Fibroblast of pulmonary artery (primary cell): Measurements from ENCODE around the gene FRG2C.
"Not testable (repeated sequence)": the region's sequence is repeated elsewhere in the genome, so short reads cannot be mapped to it uniquely, and the experiment has no call there.

Source experiments
- DNase-seq: peaks from one replicate; pipeline ENCODE4 v3.0.0-alpha.2; 2010; ENCODE audit warnings: low read depth
- H3K4me3 ChIP-seq: replicated peaks from 2 replicates; pipeline ENCODE4 v1.5.1; 2011; ENCODE audit warnings: low read depth, mild to moderate bottlenecking, control low read depth, low read length, moderate library complexity
- CTCF ChIP-seq: IDR thresholded peaks from 2 replicates; pipeline ENCODE4 v1.5.1; 2011; ENCODE audit warnings: mild to moderate bottlenecking, control low read depth, low read length, inconsistent platforms; ENCODE audit errors: missing control alignments

Gene FRG2C

GRCh38 chr3:75650191-75650590 is 13.9 kb upstream of the FRG2C start:
- DNase-seq: no peak
- no peak for TF ChIP-seq CTCF
- H3K4me3 ChIP-seq: no peak overlapping the region

DNA sequence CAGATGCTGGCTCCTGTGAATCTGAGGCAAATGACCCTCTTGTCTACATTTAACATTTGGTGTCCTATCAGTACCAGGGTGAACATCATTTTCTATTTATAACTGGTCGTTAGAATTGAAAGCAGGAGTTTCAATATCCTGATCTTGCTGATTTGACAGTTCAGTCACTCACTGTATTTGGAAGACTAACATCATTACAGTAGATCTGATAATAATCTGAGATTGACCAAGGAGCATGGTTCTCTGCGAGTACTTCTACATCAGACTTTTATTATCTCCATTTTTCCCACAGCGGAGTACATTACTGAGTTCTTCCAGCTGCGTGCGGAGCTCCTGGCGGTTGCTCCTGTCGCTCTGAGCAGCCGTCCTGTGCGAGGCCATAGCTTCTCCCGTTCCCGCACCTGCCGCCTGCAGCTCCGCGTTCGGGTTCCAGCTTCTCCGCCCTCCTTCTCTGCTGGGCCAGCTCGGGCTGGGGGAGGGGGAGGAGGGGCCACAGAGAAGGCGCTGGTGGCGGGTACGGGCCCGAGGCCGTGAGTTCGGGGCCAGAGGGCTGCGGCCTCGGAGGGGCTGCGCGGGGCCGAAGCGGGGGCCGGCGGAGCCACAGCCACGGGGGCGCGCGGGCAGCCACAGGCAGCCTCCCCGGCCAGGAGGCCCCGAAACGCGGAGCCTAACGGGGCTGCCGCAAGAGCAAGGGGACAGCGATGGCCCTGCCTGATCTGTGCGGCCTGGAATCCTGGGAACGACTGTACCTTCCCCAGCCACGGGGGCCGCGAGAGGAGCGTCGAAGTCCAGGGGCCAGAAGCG is 8.8 kb upstream of the FRG2C start:
- not testable (repeated sequence) for DNase-seq, H3K4me3 ChIP-seq

GRCh38 chr3:75655956-75656355 is 8.2 kb upstream of the FRG2C start:
- H3K4me3 ChIP-seq, DNase-seq: not testable (repeated sequence)

- not testable (repeated sequence) for H3K4me3 ChIP-seq, DNase-seq
These were observed 5.6 kb upstream of the FRG2C start for GRCh38 chr3:75658411-75659107.

DNA sequence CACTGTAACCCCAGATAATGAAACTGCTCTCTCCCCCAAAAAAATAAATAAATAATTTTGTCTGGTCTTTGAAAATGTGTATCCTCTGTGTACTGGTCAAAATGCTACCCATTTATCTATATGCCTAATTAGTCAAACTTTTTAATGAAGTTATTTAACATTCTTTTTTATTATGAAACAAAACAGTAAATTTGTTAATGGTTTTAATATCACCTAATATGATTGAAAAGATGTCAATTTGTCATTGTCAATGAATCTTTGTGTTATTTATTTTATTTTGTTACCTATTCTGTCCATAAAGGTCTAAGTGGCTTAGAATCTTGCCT is 5.1 kb upstream of the FRG2C start:
- H3K4me3 ChIP-seq, DNase-seq: not testable (repeated sequence)

GRCh38 chr3:75665626-75666025 is 1.5 kb downstream of the FRG2C start:
- H3K4me3 ChIP-seq, DNase-seq: not testable (repeated sequence)

GRCh38 chr3:75667757-75668701 is 3.9 kb downstream of the FRG2C start:
- H3K4me3 ChIP-seq, DNase-seq: not testable (repeated sequence)

DNA sequence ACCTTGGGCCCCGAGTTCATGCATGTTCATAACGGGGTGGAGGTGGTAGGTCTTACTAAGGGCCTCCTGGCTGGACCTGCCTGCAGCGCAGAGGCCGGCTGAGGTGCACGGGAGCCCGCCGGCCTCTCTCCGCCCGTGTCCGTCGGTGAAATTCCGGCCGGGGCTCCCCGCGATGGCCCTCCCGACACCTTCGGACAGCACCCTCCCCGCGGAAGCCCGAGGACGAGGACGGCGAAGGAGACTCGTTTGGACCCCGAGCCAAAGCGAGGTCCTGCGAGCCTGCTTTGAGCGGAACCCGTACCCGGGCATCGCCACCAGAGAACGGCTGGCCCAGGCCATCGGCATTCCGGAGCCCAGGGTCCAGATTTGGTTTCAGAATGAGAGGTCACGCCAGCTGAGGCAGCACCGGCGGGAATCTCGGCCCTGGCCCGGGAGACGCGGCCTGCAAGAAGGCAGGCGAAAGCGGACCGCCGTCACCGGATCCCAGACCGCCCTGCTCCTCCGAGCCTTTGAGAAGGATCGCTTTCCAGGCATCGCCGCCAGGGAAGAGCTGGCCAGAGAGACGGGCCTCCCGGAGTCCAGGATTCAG is 4.7 kb downstream of the FRG2C start:
- DNase-seq, H3K4me3 ChIP-seq: not testable (repeated sequence)

- not testable (repeated sequence) for DNase-seq, H3K4me3 ChIP-seq
These were observed 5.5 kb downstream of the FRG2C start for GRCh38 chr3:75669348-75670297.

GRCh38 chr3:75670298-75671286 is 6.5 kb downstream of the FRG2C start:
- DNase-seq: peak; percentile 72
- not testable (repeated sequence) for H3K4me3 ChIP-seq

DNA sequence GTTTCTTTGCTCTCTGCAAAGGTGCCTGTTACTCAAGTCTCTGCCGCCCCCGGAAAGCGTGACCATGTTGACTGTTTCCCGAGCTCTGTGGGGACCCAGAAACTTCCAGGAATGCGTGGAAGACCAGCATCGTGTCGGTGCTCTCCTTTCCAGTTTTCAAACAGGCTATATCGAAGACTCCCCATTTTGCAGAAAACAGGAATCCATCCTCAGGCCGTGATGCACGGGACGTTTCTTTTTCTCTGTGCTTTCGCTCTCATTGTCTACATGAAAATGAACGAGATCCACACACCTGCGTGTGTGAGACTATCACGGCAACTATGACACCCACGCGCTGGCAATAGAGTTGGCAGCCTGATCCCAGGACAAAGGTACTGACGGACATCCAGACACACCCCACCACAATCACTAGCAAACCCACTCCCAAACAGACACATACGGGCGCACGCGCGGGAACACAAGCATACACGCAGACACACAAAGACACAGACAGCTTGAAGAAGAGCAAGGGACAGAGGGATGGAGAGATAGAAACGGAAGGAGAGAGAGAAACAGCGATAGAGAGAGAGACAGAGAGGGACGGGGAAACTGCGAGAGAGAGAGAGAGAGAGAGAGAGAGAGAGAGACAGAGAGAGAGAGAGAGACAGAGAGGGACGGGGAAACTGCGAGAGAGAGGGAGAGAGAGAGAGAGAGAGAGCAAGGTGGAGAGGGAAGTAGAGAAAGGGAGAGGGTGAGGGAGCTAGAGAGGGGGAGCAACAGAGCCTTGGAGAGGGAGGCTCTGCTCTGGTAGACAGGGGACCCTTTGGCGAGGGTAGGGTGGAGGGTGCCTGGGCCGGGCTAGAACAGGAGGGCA is 7.4 kb downstream of the FRG2C start:
- DNase-seq, H3K4me3 ChIP-seq: not testable (repeated sequence)

GRCh38 chr3:75672140-75672775 is 8.1 kb downstream of the FRG2C start:
- DNase-seq, H3K4me3 ChIP-seq: not testable (repeated sequence)

- DNase-seq, H3K4me3 ChIP-seq: not testable (repeated sequence)
These were observed 19.8 kb downstream of the FRG2C start for GRCh38 chr3:75683965-75684364.
